ENCODE measurements around the gene RASGRP4. TPM values are rescaled to one million over a fixed set of nuclear protein-coding genes. Genes with fewer than 3 reads are reported as not detected.
"Not testable (repeated sequence)": the region's sequence is repeated elsewhere in the genome, so short reads cannot be mapped to it uniquely, and the experiment has no call there.

The RASGRP4 gene
- polyA plus RNA-seq, 4 donors, result 0.22 to 1.0 (median 0.84) TPM

- H3K36me3 ChIP-seq (ENCODE audit: control insufficient read depth in 3 of 3, insufficient read depth in 2 of 3, low read depth in 1 of 3, low read length in 3 of 3), result no peaks in the 10 kb centered on the region
Observed at GRCh38 chr19:38429811-38430156, 3.8 kb upstream of the RASGRP4 start.

GRCh38 chr19:38429055-38429810 lies 3.2 kb upstream of the RASGRP4 start:
- no peak overlapping the region for H3K4me3 ChIP-seq (ENCODE audit: low read depth in 1 of 3, low read length in 3 of 3)
- H3K27ac ChIP-seq (ENCODE audit: low read depth in 1 of 3, low read length in 2 of 3), result no peak overlapping the region
- 47 to 58% (median 55%) methylated on average over 14 of the region's 14 CpGs for WGBS, 3 donors
- no peaks in the 10 kb centered on the region for H3K36me3 ChIP-seq (ENCODE audit: control insufficient read depth in 3 of 3, insufficient read depth in 2 of 3, low read depth in 1 of 3, low read length in 3 of 3)
- H3K27me3 ChIP-seq (ENCODE audit: control insufficient read depth in 3 of 3, insufficient read depth in 3 of 3, low read length in 3 of 3), result peaks cover 0 to 24% (median 2%) of the 10 kb centered on the region in 3 donors
- FAIRE-seq, result no peak
- H3K4me1 ChIP-seq (ENCODE audit: control insufficient read depth in 3 of 3, insufficient read depth in 2 of 3, low read depth in 1 of 3, low read length in 2 of 3), result no peaks in the 10 kb centered on the region
- no peaks in the 10 kb centered on the region for H3K9me3 ChIP-seq (ENCODE audit: control insufficient read depth in 2 of 2, insufficient read depth in 1 of 2, low read depth in 1 of 2, low read length in 1 of 2)
- no peak for DNase-seq

More at GRCh38 chr19:38429811-38430156, 3.8 kb upstream of the RASGRP4 start:
- no peak for FAIRE-seq
- H3K9me3 ChIP-seq (ENCODE audit: control insufficient read depth in 2 of 2, insufficient read depth in 1 of 2, low read depth in 1 of 2, low read length in 1 of 2), result no peaks in the 10 kb centered on the region
- no peaks in the 10 kb centered on the region for H3K4me1 ChIP-seq (ENCODE audit: control insufficient read depth in 3 of 3, insufficient read depth in 2 of 3, low read depth in 1 of 3, low read length in 2 of 3)
- no peak overlapping the region for H3K4me3 ChIP-seq (ENCODE audit: low read depth in 1 of 3, low read length in 3 of 3)
- no peak for DNase-seq
- H3K27ac ChIP-seq (ENCODE audit: low read depth in 1 of 3, low read length in 2 of 3), result no peak overlapping the region
- 73 to 80% (median 80%) methylated on average over 2 of the region's 2 CpGs for whole genome bisulfite sequencing, 3 donors
- peaks cover 0 to 30% (median 4%) of the 10 kb centered on the region in 3 donors for H3K27me3 ChIP-seq (ENCODE audit: control insufficient read depth in 3 of 3, insufficient read depth in 3 of 3, low read length in 3 of 3)

GRCh38 chr19:38427035-38427677 lies 1.1 kb upstream of the RASGRP4 start:
- H3K4me1 ChIP-seq (ENCODE audit: control insufficient read depth in 3 of 3, insufficient read depth in 2 of 3, low read depth in 1 of 3, low read length in 2 of 3); H3K4me3 ChIP-seq (ENCODE audit: low read depth in 1 of 3, low read length in 3 of 3); DNase-seq; FAIRE-seq; H3K27ac ChIP-seq (ENCODE audit: low read depth in 1 of 3, low read length in 2 of 3); H3K36me3 ChIP-seq (ENCODE audit: control insufficient read depth in 3 of 3, insufficient read depth in 2 of 3, low read depth in 1 of 3, low read length in 3 of 3); H3K9me3 ChIP-seq (ENCODE audit: control insufficient read depth in 2 of 2, insufficient read depth in 1 of 2, low read depth in 1 of 2, low read length in 1 of 2): not testable (repeated sequence)
- 58 to 63% (median 60%) methylated on average over 11 to 17 of the region's 17 CpGs for WGBS, 3 donors
- H3K27me3 ChIP-seq (ENCODE audit: control insufficient read depth in 3 of 3, insufficient read depth in 3 of 3, low read length in 3 of 3), result peaks cover 0 to 18% (median 0%) of the 10 kb centered on the region in 3 donors

- no peaks in the 10 kb centered on the region for H3K36me3 ChIP-seq (ENCODE audit: control insufficient read depth in 3 of 3, insufficient read depth in 2 of 3, low read depth in 1 of 3, low read length in 3 of 3)
- DNase-seq (no peak), FAIRE-seq (no peak)
- no peak overlapping the region for H3K27ac ChIP-seq (ENCODE audit: low read depth in 1 of 3, low read length in 2 of 3)
- H3K4me3 ChIP-seq (ENCODE audit: low read depth in 1 of 3, low read length in 3 of 3), result no peak overlapping the region
- no peaks in the 10 kb centered on the region for H3K4me1 ChIP-seq (ENCODE audit: control insufficient read depth in 3 of 3, insufficient read depth in 2 of 3, low read depth in 1 of 3, low read length in 2 of 3)
- 71 to 77% (median 75%) methylated on average over 7 of the region's 7 CpGs for WGBS, 3 donors
- H3K27me3 ChIP-seq (ENCODE audit: control insufficient read depth in 3 of 3, insufficient read depth in 3 of 3, low read length in 3 of 3), result peaks cover 0 to 18% (median 0%) of the 10 kb centered on the region in 3 donors
- no peaks in the 10 kb centered on the region for H3K9me3 ChIP-seq (ENCODE audit: control insufficient read depth in 2 of 2, insufficient read depth in 1 of 2, low read depth in 1 of 2, low read length in 1 of 2)
Observed at GRCh38 chr19:38425222-38425809, 703 bp downstream of the RASGRP4 start.

GRCh38 chr19:38424272-38424671 lies 1.7 kb downstream of the RASGRP4 start:
- 42 to 80% (median 54%) methylated on average over 3 to 5 of the region's 5 CpGs for WGBS, 3 donors
- Histone ChIP-seq H3K4me1 (ENCODE audit: control insufficient read depth in 3 of 3, insufficient read depth in 2 of 3, low read depth in 1 of 3, low read length in 2 of 3) (no peaks in the 10 kb centered on the region), H3K27me3 (ENCODE audit: control insufficient read depth in 3 of 3, insufficient read depth in 3 of 3, low read length in 3 of 3) (peaks cover 0 to 18% (median 0%) of the 10 kb centered on the region in 3 donors), H3K4me3 (ENCODE audit: low read depth in 1 of 3, low read length in 3 of 3) (no peak overlapping the region), H3K36me3 (ENCODE audit: control insufficient read depth in 3 of 3, insufficient read depth in 2 of 3, low read depth in 1 of 3, low read length in 3 of 3) (no peaks in the 10 kb centered on the region), H3K27ac (ENCODE audit: low read depth in 1 of 3, low read length in 2 of 3) (no peak overlapping the region), H3K9me3 (ENCODE audit: control insufficient read depth in 2 of 2, insufficient read depth in 1 of 2, low read depth in 1 of 2, low read length in 1 of 2) (no peaks in the 10 kb centered on the region)
- FAIRE-seq, result no peak
- DNase-seq, result no peak

- peaks cover 0 to 11% (median 3%) of the 10 kb centered on the region in 3 donors for H3K4me1 ChIP-seq (ENCODE audit: control insufficient read depth in 3 of 3, insufficient read depth in 2 of 3, low read depth in 1 of 3, low read length in 2 of 3)
- H3K27me3 ChIP-seq (ENCODE audit: control insufficient read depth in 3 of 3, insufficient read depth in 3 of 3, low read length in 3 of 3), result peaks cover 0 to 14% (median 0%) of the 10 kb centered on the region in 3 donors
- no peak overlapping the region for H3K27ac ChIP-seq (ENCODE audit: low read depth in 1 of 3, low read length in 2 of 3)
- no peak overlapping the region for H3K4me3 ChIP-seq (ENCODE audit: low read depth in 1 of 3, low read length in 3 of 3)
- H3K36me3 ChIP-seq (ENCODE audit: control insufficient read depth in 3 of 3, insufficient read depth in 2 of 3, low read depth in 1 of 3, low read length in 3 of 3), result no peaks in the 10 kb centered on the region
- no peaks in the 10 kb centered on the region for H3K9me3 ChIP-seq (ENCODE audit: control insufficient read depth in 2 of 2, insufficient read depth in 1 of 2, low read depth in 1 of 2, low read length in 1 of 2)
- WGBS, 3 donors, result 59 to 80% (median 78%) methylated on average over 7 of the region's 7 CpGs
- DNase-seq (no peak), FAIRE-seq (no peak)
Observed at GRCh38 chr19:38422438-38422837, 3.6 kb downstream of the RASGRP4 start.

GRCh38 chr19:38421856-38422255 lies 4.2 kb downstream of the RASGRP4 start:
- Histone ChIP-seq H3K4me1 (ENCODE audit: control insufficient read depth in 3 of 3, insufficient read depth in 2 of 3, low read depth in 1 of 3, low read length in 2 of 3) (peaks cover 0 to 11% (median 3%) of the 10 kb centered on the region in 3 donors), H3K27ac (ENCODE audit: low read depth in 1 of 3, low read length in 2 of 3) (no peak overlapping the region), H3K27me3 (ENCODE audit: control insufficient read depth in 3 of 3, insufficient read depth in 3 of 3, low read length in 3 of 3) (peaks cover 0 to 14% (median 0%) of the 10 kb centered on the region in 3 donors), H3K4me3 (ENCODE audit: low read depth in 1 of 3, low read length in 3 of 3) (no peak overlapping the region), H3K9me3 (ENCODE audit: control insufficient read depth in 2 of 2, insufficient read depth in 1 of 2, low read depth in 1 of 2, low read length in 1 of 2) (no peaks in the 10 kb centered on the region), H3K36me3 (ENCODE audit: control insufficient read depth in 3 of 3, insufficient read depth in 2 of 3, low read depth in 1 of 3, low read length in 3 of 3) (no peaks in the 10 kb centered on the region)
- WGBS, 3 donors, result 74 to 81% (median 77%) methylated on average over 14 of the region's 14 CpGs
- FAIRE-seq (no peak), DNase-seq (no peak)

GRCh38 chr19:38420935-38421334 lies 5.1 kb downstream of the RASGRP4 start:
- no peak for DNase-seq
- H3K4me1 ChIP-seq (ENCODE audit: control insufficient read depth in 3 of 3, insufficient read depth in 2 of 3, low read depth in 1 of 3, low read length in 2 of 3), result peaks cover 0 to 11% (median 3%) of the 10 kb centered on the region in 3 donors

More at GRCh38 chr19:38420935-38421334, 5.1 kb downstream of the RASGRP4 start:
- Histone ChIP-seq H3K9me3 (ENCODE audit: control insufficient read depth in 2 of 2, insufficient read depth in 1 of 2, low read depth in 1 of 2, low read length in 1 of 2) (no peaks in the 10 kb centered on the region), H3K36me3 (ENCODE audit: control insufficient read depth in 3 of 3, insufficient read depth in 2 of 3, low read depth in 1 of 3, low read length in 3 of 3) (no peaks in the 10 kb centered on the region), H3K27me3 (ENCODE audit: control insufficient read depth in 3 of 3, insufficient read depth in 3 of 3, low read length in 3 of 3) (peaks cover 0 to 12% (median 0%) of the 10 kb centered on the region in 3 donors), H3K4me3 (ENCODE audit: low read depth in 1 of 3, low read length in 3 of 3) (no peak overlapping the region), H3K27ac (ENCODE audit: low read depth in 1 of 3, low read length in 2 of 3) (no peak overlapping the region)
- 59 to 85% (median 73%) methylated on average over 9 of the region's 9 CpGs for WGBS, 3 donors
- no peak for FAIRE-seq

Measured in small intestine (tissue), 7 donors.